HepG2 (cell line): ENCODE results near the gene SLC25A33. TPM values are rescaled to one million over a fixed set of nuclear protein-coding genes. Genes with fewer than 3 reads are reported as not detected.

Experiments used
- DMTF1 ChIP-seq: sonication (generic); formaldehyde crosslinking; IDR thresholded peaks from 2 replicates; pipeline ENCODE4 v1.4.0; 2020; ENCODE audit warnings: mild to moderate bottlenecking, missing genetic modification reagents
- KAT8 ChIP-seq: IDR thresholded peaks from 2 replicates; pipeline ENCODE4 v1.6.1; 2016; ENCODE audit warnings: missing genetic modification reagents, missing compliant biosample characterization
- NBN ChIP-seq: fragments of 450-650 bp; conservative IDR thresholded peaks from 2 replicates; pipeline ENCODE4 v1.6.1; 2017
- SMARCC2 ChIP-seq: fragments of 450-650 bp; IDR thresholded peaks from 2 replicates; pipeline ENCODE4 v1.6.1; 2017; ENCODE audit warnings: antibody characterized with exemption, mild to moderate bottlenecking
- TAF1 ChIP-seq: sonication (generic); formaldehyde crosslinking; IDR thresholded peaks from 2 replicates; pipeline ENCODE4 v1.4.0; 2020; ENCODE audit warnings: missing genetic modification reagents
- TEAD3 ChIP-seq: optimal IDR thresholded peaks from 2 replicates; pipeline ENCODE3; 2016; ENCODE audit warnings: borderline replicate concordance
- ZBTB43 ChIP-seq: sonication (generic); formaldehyde crosslinking; conservative IDR thresholded peaks from 2 replicates; pipeline ENCODE4 v1.4.0; 2020; ENCODE audit warnings: missing genetic modification reagents
- ZNF496 ChIP-seq: sonication (generic); formaldehyde crosslinking; IDR thresholded peaks from 2 replicates; pipeline ENCODE4 v1.8.1; 2023; ENCODE audit warnings: mild to moderate bottlenecking, moderate library complexity, missing genetic modification reagents; ENCODE audit not compliant: insufficient replicate concordance
- polyA plus RNA-seq, 8 experiments: library from polyadenylated mRNA; depleted of rRNA in 3 of 8; stranded (reverse) in 7 of 8; unstranded in 1 of 8; fragments of >200 nt; fragmentation: Illumina TruSeq in 4 of 8; extraction: Trizol in 4 of 8; gene quantifications; 2 replicates each; pipeline versions ENCODE4 v1.2.1 to v1.2.3, GENCODE V29; 2011 to 2016; ENCODE audit warnings: low read depth in 4 of 8, missing spikeins in 1 of 8, mixed read lengths in 1 of 8; ENCODE audit not compliant: insufficient read depth in 1 of 8
- total RNA-seq, 5 experiments: library from RNA; depleted of rRNA; stranded (reverse); fragments of >200 nt; fragmentation: Illumina TruSeq; extraction: Trizol; gene quantifications; 2 replicates each; pipeline ENCODE4 v1.2.3, GENCODE V29; 2016; ENCODE audit warnings: low read depth in 1 of 5
- TF ChIP-seq, protein P1 (sequence below): sonication (generic); formaldehyde crosslinking; IDR thresholded peaks from 2 replicates; pipeline ENCODE4 v1.4.0; 2020; ENCODE audit warnings: missing genetic modification reagents
- TF ChIP-seq, protein P2 (sequence below): sonication (generic); formaldehyde crosslinking; IDR thresholded peaks from 2 replicates; pipeline ENCODE4 v1.4.0; 2020; ENCODE audit warnings: mild to moderate bottlenecking, missing genetic modification reagents
- TF ChIP-seq, protein P3 (sequence below): IDR thresholded peaks from 2 replicates; pipeline ENCODE4 v1.6.1; 2016; ENCODE audit warnings: low read depth, missing genetic modification reagents, missing compliant biosample characterization
- TF ChIP-seq, protein P4 (sequence below): sonication (generic); formaldehyde crosslinking; IDR thresholded peaks from 2 replicates; pipeline ENCODE4 v1.8.0; 2022; ENCODE audit warnings: missing genetic modification reagents, low read depth, mild to moderate bottlenecking, borderline replicate concordance
- TF ChIP-seq, protein P5 (sequence below): sonication (generic); formaldehyde crosslinking; IDR thresholded peaks from 2 replicates; pipeline ENCODE4 v1.9.0; 2021; ENCODE audit warnings: missing genetic modification reagents, borderline replicate concordance

Gene SLC25A33
- total and polyA plus RNA-seq, 2 of the 13 experiments (the other 11 are each of a cell fraction or from before 2014, with no cell fraction given): 15.4 to 50.3 TPM

- TF ChIP-seq ZBTB43 (CRISPR knock-in tag): peak; percentile 90
- TF ChIP-seq DMTF1 (CRISPR knock-in tag): no peak
- TF ChIP-seq, protein P1, sequence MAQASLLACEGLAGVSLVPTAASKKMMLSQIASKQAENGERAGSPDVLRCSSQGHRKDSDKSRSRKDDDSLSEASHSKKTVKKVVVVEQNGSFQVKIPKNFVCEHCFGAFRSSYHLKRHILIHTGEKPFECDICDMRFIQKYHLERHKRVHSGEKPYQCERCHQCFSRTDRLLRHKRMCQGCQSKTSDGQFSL (CRISPR knock-in tag): no peak
- TF ChIP-seq TAF1 (CRISPR knock-in tag): no peak
- TF ChIP-seq KAT8 (CRISPR knock-in tag): peak; percentile 77
- TF ChIP-seq, protein P2, sequence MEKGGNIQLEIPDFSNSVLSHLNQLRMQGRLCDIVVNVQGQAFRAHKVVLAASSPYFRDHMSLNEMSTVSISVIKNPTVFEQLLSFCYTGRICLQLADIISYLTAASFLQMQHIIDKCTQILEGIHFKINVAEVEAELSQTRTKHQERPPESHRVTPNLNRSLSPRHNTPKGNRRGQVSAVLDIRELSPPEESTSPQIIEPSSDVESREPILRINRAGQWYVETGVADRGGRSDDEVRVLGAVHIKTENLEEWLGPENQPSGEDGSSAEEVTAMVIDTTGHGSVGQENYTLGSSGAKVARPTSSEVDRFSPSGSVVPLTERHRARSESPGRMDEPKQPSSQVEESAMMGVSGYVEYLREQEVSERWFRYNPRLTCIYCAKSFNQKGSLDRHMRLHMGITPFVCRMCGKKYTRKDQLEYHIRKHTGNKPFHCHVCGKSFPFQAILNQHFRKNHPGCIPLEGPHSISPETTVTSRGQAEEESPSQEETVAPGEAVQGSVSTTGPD: 0 out of 2 replicates have a peak, but pooled peaks have one; percentile 36
- peak; percentile 97 for TF ChIP-seq TEAD3 (CRISPR knock-in tag)
- TF ChIP-seq, protein P3, sequence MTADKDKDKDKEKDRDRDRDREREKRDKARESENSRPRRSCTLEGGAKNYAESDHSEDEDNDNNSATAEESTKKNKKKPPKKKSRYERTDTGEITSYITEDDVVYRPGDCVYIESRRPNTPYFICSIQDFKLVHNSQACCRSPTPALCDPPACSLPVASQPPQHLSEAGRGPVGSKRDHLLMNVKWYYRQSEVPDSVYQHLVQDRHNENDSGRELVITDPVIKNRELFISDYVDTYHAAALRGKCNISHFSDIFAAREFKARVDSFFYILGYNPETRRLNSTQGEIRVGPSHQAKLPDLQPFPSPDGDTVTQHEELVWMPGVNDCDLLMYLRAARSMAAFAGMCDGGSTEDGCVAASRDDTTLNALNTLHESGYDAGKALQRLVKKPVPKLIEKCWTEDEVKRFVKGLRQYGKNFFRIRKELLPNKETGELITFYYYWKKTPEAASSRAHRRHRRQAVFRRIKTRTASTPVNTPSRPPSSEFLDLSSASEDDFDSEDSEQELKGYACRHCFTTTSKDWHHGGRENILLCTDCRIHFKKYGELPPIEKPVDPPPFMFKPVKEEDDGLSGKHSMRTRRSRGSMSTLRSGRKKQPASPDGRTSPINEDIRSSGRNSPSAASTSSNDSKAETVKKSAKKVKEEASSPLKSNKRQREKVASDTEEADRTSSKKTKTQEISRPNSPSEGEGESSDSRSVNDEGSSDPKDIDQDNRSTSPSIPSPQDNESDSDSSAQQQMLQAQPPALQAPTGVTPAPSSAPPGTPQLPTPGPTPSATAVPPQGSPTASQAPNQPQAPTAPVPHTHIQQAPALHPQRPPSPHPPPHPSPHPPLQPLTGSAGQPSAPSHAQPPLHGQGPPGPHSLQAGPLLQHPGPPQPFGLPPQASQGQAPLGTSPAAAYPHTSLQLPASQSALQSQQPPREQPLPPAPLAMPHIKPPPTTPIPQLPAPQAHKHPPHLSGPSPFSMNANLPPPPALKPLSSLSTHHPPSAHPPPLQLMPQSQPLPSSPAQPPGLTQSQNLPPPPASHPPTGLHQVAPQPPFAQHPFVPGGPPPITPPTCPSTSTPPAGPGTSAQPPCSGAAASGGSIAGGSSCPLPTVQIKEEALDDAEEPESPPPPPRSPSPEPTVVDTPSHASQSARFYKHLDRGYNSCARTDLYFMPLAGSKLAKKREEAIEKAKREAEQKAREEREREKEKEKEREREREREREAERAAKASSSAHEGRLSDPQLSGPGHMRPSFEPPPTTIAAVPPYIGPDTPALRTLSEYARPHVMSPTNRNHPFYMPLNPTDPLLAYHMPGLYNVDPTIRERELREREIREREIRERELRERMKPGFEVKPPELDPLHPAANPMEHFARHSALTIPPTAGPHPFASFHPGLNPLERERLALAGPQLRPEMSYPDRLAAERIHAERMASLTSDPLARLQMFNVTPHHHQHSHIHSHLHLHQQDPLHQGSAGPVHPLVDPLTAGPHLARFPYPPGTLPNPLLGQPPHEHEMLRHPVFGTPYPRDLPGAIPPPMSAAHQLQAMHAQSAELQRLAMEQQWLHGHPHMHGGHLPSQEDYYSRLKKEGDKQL (CRISPR knock-in tag): peak; percentile 91
- no peak for TF ChIP-seq ZNF496 (CRISPR knock-in tag)
- TF ChIP-seq SMARCC2: no peak
- no peak for TF ChIP-seq NBN
- TF ChIP-seq, protein P4, sequence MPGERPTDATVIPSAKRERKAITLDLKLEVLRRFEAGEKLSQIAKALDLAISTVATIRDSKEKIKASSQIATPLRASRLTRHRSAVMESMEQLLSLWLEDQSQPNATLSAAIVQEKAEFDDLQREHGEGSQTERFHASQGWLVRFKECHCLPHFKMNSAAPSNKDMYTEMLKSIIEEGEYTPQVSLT (CRISPR knock-in tag): no peak
- TF ChIP-seq, protein P5, sequence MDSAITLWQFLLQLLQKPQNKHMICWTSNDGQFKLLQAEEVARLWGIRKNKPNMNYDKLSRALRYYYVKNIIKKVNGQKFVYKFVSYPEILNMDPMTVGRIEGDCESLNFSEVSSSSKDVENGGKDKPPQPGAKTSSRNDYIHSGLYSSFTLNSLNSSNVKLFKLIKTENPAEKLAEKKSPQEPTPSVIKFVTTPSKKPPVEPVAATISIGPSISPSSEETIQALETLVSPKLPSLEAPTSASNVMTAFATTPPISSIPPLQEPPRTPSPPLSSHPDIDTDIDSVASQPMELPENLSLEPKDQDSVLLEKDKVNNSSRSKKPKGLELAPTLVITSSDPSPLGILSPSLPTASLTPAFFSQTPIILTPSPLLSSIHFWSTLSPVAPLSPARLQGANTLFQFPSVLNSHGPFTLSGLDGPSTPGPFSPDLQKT (CRISPR knock-in tag): no peak
These were observed 10.8 kb downstream of the SLC25A33 start (continued) for GRCh38 chr1:9549955-9550546.
